Endothelial cell of umbilical vein (primary cell): ENCODE measurements around the gene EPS15. TPM values are rescaled to one million over a fixed set of nuclear protein-coding genes. Genes with fewer than 3 reads are reported as not detected.
A peak's percentile ranks its signal among the peaks of the same experiment; 100 is the strongest.

Experiments
- BruUV-seq: library from RNA; stranded (reverse); fragments of 400-500 nt; replicated peaks from 2 replicates; lab custom pipeline; 2021; lab: Mats Ljungman, UMichigan
- CTCF ChIA-PET: fragments of 300-600, 350-600 bp; sonication (Branson Sonifier 250); formaldehyde crosslinking; loops from one replicate; lab custom pipeline; 2021; ENCODE audit warnings: antibody characterized with exemption, inconsistent platforms; lab: Charles Lee
- POLR2A ChIA-PET: fragments of 300-600, 350-600 bp; sonication (Branson Sonifier 250); formaldehyde crosslinking; loops from one replicate; lab custom pipeline; 2021; ENCODE audit warnings: antibody characterized with exemption, inconsistent platforms; lab: Charles Lee
- DNase-seq: peaks from one replicate; pipeline ENCODE4 v3.0.0-alpha.2; 2011; ENCODE audit warnings: low read depth, low spot score
- FAIRE-seq: peaks from 2 replicates; lab custom pipeline; 2011; peaks lifted over from hg19 to GRCh38; lab: Jason Lieb, UNC
- H2AFZ ChIP-seq: 2 replicates; pipeline ENCODE4 v1.6.0; 2012; ENCODE audit warnings: low read depth, low read length, control low read depth, inconsistent platforms
- H3K27ac ChIP-seq: 2 replicates; pipeline ENCODE4 v1.5.1; 2011; ENCODE audit warnings: low read depth, mild to moderate bottlenecking, control low read depth, low read length, moderate library complexity; ENCODE audit not compliant: insufficient read depth
- H3K27me3 ChIP-seq, 2 experiments: 2 replicates each; pipeline versions ENCODE4 v1.6.0 to v1.6.1; 2011; ENCODE audit warnings: low read length in 2 of 2, mixed read lengths in 1 of 2; ENCODE audit not compliant: control insufficient read depth in 2 of 2, insufficient read depth in 2 of 2
- H3K36me3 ChIP-seq, 2 experiments: 2 replicates in 1 of 2; 3 replicates in 1 of 2; pipeline ENCODE4 v1.5.1; 2011; ENCODE audit warnings: low read length in 2 of 2, mild to moderate bottlenecking in 1 of 2, moderate library complexity in 1 of 2; ENCODE audit not compliant: control insufficient read depth in 2 of 2, insufficient read depth in 2 of 2; ENCODE audit errors: extremely low read depth in 1 of 2
- H3K4me1 ChIP-seq: 3 replicates; pipeline ENCODE4 v1.5.1; 2011; ENCODE audit warnings: mild to moderate bottlenecking, low read length; ENCODE audit not compliant: control insufficient read depth, insufficient read depth; ENCODE audit errors: extremely low read depth
- H3K4me2 ChIP-seq: 2 replicates; pipeline ENCODE4 v1.6.1; 2011; ENCODE audit warnings: low read length, control low read depth, mixed read lengths; ENCODE audit not compliant: insufficient read depth
- H3K4me3 ChIP-seq, 3 experiments: fragments of 200-600 bp in 1 of 3; sonication (generic), shearing (Covaris generic) in 1 of 3; replicated peaks in 1 of 3; 2 replicates each; pipeline ENCODE4 v1.5.1; 2011 to 2016; ENCODE audit warnings: control low read depth in 3 of 3, low read length in 3 of 3, mild to moderate bottlenecking in 2 of 3, inconsistent platforms in 1 of 3, low read depth in 1 of 3, moderate library complexity in 1 of 3; ENCODE audit not compliant: insufficient read depth in 1 of 3
- H3K79me2 ChIP-seq: 2 replicates; pipeline ENCODE4 v1.6.0; 2012; ENCODE audit warnings: low read length, inconsistent platforms; ENCODE audit not compliant: control insufficient read depth, insufficient read depth
- H3K9ac ChIP-seq: replicated peaks from 2 replicates; pipeline ENCODE3; 2011; ENCODE audit warnings: low read length, control low read depth; ENCODE audit not compliant: insufficient read depth; ENCODE audit errors: extremely low read depth
- H3K9me1 ChIP-seq: replicated peaks from 3 replicates; pipeline ENCODE4 v1.6.0; 2011; ENCODE audit warnings: mild to moderate bottlenecking, low read length; ENCODE audit not compliant: control insufficient read depth, insufficient read depth; ENCODE audit errors: extremely low read depth
- H3K9me3 ChIP-seq: replicated peaks from 2 replicates; pipeline ENCODE4 v1.5.1; 2012; ENCODE audit warnings: low read length, inconsistent platforms; ENCODE audit not compliant: control insufficient read depth, insufficient read depth
- H4K20me1 ChIP-seq: replicated peaks from 2 replicates; pipeline ENCODE3; 2011; ENCODE audit warnings: mild to moderate bottlenecking, low read length; ENCODE audit not compliant: control insufficient read depth, insufficient read depth; ENCODE audit errors: extremely low read depth
- EZH2 ChIP-seq: IDR thresholded peaks from 2 replicates; pipeline ENCODE4 v1.6.1; 2012; ENCODE audit warnings: borderline replicate concordance, low read depth, mild to moderate bottlenecking, moderate library complexity, low read length, inconsistent platforms; ENCODE audit not compliant: severe bottlenecking
- FOS ChIP-seq: IDR thresholded peaks from 2 replicates; pipeline ENCODE4 v1.6.1; 2011; ENCODE audit warnings: mild to moderate bottlenecking, low read length, moderate library complexity, borderline replicate concordance; ENCODE audit not compliant: insufficient read depth
- GATA2 ChIP-seq: IDR thresholded peaks from 2 replicates; pipeline ENCODE4 v1.7.0; 2011; ENCODE audit warnings: low read depth, mild to moderate bottlenecking, moderate library complexity, mixed read lengths, low read length; ENCODE audit not compliant: insufficient read length, insufficient read depth
- JUN ChIP-seq: IDR thresholded peaks from 2 replicates; pipeline ENCODE4 v1.6.1; 2011; ENCODE audit warnings: borderline replicate concordance, low read depth; ENCODE audit not compliant: insufficient read length, insufficient read depth
- MAX ChIP-seq: IDR thresholded peaks from 2 replicates; pipeline ENCODE4 v1.6.1; 2011; ENCODE audit not compliant: insufficient read depth, insufficient read length
- POLR2A ChIP-seq: IDR thresholded peaks from 2 replicates; pipeline ENCODE4 v1.6.1; 2012; ENCODE audit warnings: low read depth, mild to moderate bottlenecking, control low read depth, low read length
- POLR2AphosphoS5 ChIP-seq: IDR thresholded peaks from 2 replicates; pipeline ENCODE4 v1.6.1; 2012; ENCODE audit warnings: low read depth, mild to moderate bottlenecking, control low read depth, low read length, moderate library complexity; ENCODE audit not compliant: insufficient read depth
- dilution Hi-C: fragments of 300-500 bp; cut with MboI; formaldehyde crosslinking; loops from one replicate; pipeline ENCODE4 v1.15.0; 2019; ENCODE audit warnings: low sequenced_read_pairs; ENCODE audit not compliant: extremely low pct_ligation_motif_present
- intact Hi-C: fragments of 100-400 bp; cut with micrococcal nuclease; formaldehyde crosslinking; loops from one replicate; pipeline ENCODE4 v1.10.0; 2022
- polyA plus RNA-seq, 4 experiments: library from polyadenylated mRNA; depleted of rRNA in 3 of 4; stranded (reverse) in 3 of 4; unstranded in 1 of 4; fragments of >200 nt; gene quantifications; 2 replicates each; pipeline versions ENCODE4 v1.2.1 to v1.2.3, GENCODE V29; 2011 to 2012; ENCODE audit warnings: missing spikeins in 1 of 4
- total RNA-seq: library from RNA; stranded (reverse); gene quantifications from 2 replicates; pipeline ENCODE4 v1.2.3, GENCODE V29; 2021

EPS15 gene
- total and polyA plus RNA-seq, 2 donors (not counting 3 experiments of a cell fraction or from before 2014, with no cell fraction given), result 15.4 to 44.8 TPM

- H3K9me3 ChIP-seq, result no peaks in the 10 kb centered on the region
- no peaks in the 10 kb centered on the region for H3K27me3 ChIP-seq
- H4K20me1 ChIP-seq, result no peaks in the 10 kb centered on the region
- H3K4me1 ChIP-seq, result peaks cover 21% of the 10 kb centered on the region
- no peak overlapping the region for H3K4me3 ChIP-seq
- POLR2A ChIA-PET, result no interaction called here
- no peak overlapping the region for H3K27ac ChIP-seq
- no peak overlapping the region for H3K4me2 ChIP-seq
- dilution Hi-C loops, result no loop called here
- CTCF ChIA-PET, result no interaction called here
- no peaks in the 10 kb centered on the region for H3K36me3 ChIP-seq
- H3K79me2 ChIP-seq, result no peaks in the 10 kb centered on the region
- intact Hi-C loops, result no loop called here
- DNase-seq (no peak), FAIRE-seq (no peak)
- H2AFZ ChIP-seq, result no peak overlapping the region
- H3K9me1 ChIP-seq, result no peaks in the 10 kb centered on the region
- TF ChIP-seq POLR2AphosphoS5, result no peak
- TF ChIP-seq FOS, result no peak
- TF ChIP-seq POLR2A, result no peak
- no peak for TF ChIP-seq EZH2
- no peak for TF ChIP-seq GATA2
- no peak for TF ChIP-seq JUN
- no peak for TF ChIP-seq MAX
- no peak overlapping the region for H3K9ac ChIP-seq
- no TSS peak for BruUV-seq
Observed at GRCh38 chr1:51551848-51552296, 32.8 kb upstream of the EPS15 start.

DNA sequence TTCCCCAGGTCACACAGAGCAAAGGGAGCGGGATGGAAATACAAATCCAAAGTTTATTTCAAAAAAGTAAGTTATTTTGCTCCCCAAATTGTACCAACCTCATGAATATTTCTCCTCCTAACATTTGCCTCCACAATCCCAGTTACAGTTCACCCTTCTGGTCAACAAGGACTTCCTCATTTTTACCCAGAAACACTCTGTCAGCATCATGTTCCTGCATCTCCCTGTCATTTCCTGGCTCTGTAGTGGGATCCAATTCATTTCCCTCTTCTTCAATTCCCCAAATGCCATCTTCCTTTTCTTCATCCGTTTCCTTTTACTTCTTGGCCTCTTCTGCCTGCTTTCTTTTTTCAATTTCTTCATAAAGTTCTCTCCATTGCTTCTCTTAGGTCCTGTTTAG, 32.0 kb upstream of the EPS15 start:
- Histone ChIP-seq H3K9me1 (no peaks in the 10 kb centered on the region), H2AFZ (peak overlapping the region; percentile 96), H3K4me1 (peaks cover 21% of the 10 kb centered on the region), H4K20me1 (no peaks in the 10 kb centered on the region), H3K4me2 (no peak overlapping the region), H3K9me3 (no peaks in the 10 kb centered on the region), H3K9ac (no peak overlapping the region), H3K27me3 (no peaks in the 10 kb centered on the region), H3K36me3 (no peaks in the 10 kb centered on the region), H3K27ac (peak overlapping the region; percentile 5), H3K4me3 (no peak overlapping the region), H3K79me2 (no peaks in the 10 kb centered on the region)
- ChIA-PET CTCF (no interaction called here), POLR2A (no interaction called here)
- no peak for FAIRE-seq
- intact Hi-C loops (no loop called here), dilution Hi-C loops (no loop called here)
- BruUV-seq, result no TSS peak
- no peak for DNase-seq
- no peak for TF ChIP-seq JUN
